Measurements from ENCODE around the gene MMP21. TPM values are rescaled to one million over a fixed set of nuclear protein-coding genes. Genes with fewer than 3 reads are reported as not detected.

MMP21 gene
- total RNA-seq, 1 experiment from 2014 or later, result not detected

DNA sequence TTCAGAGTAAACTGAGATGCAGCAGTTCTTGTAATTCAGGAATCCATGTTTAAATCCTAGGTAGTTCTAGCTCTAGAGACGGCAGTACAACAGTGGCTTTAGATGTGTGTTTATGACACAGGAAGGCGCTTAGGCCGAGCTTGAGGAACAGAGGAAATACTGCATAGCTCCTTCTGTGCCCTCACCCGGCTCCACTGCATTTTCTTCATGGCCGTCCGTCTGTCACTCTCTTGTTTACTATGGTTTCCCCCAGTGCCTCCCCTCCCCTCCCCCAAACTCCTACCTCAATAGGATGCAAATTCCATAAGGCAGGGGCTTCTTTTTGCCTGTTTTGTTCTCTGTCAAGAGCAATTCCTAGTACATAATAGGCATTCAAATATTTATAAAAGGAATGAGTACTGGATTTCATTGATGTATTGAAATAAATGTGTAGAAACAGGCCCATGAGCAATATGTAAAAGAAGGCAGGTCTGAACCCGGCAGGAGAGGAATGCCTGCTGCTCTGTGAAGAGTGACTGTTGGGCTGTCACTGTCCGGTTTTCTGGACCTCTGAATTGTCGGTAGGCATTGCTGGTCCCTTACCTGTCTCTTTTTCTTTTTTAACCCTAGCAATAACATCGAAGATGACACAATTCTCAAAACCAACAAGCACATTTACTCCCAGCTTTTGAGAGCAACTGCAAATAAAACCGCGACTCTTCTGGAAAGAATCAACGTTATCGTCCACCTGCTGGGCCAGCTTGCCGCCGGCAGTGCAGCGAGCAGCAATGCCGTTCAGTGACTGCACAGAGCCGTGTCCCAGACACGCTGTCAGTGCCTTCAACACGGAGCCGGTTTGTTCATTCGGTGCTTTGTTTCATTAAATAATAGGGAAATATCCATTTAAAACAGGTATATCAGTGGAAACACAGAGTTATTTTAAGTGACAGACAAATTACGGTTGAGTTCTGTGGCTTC, 12.7 kb downstream of the MMP21 start:
- Histone ChIP-seq H3K79me1 (ENCODE audit: insufficient read depth, low read depth, low read length, poor library complexity, severe bottlenecking) (no peaks in the 10 kb centered on the region), H4K8ac (replicated peaks; ENCODE audit: insufficient read length, low read depth, low read length) (no peak overlapping the region), H2BK20ac (ENCODE audit: low read depth, low read length, poor library complexity, severe bottlenecking) (no peak overlapping the region), H2BK15ac (ENCODE audit: low read depth, low read length) (no peak overlapping the region), H4K5ac (ENCODE audit: insufficient read length, low read depth, low read length) (no peak overlapping the region), H3K23me2 (ENCODE audit: insufficient read length, low read depth, low read length, poor library complexity, severe bottlenecking) (no peaks in the 10 kb centered on the region), H3K27ac (ENCODE audit: insufficient read length, low read depth, low read length) (no peak overlapping the region), H3K9ac (ENCODE audit: extremely low read depth, insufficient read length, low read length) (no peak overlapping the region), H2BK5ac (ENCODE audit: insufficient read length, low read length) (no peak overlapping the region), H3K79me2 (ENCODE audit: insufficient read depth, low read length) (no peaks in the 10 kb centered on the region), H3K56ac (ENCODE audit: insufficient read length, low read depth, low read length) (no peak overlapping the region), H3K9me3 (ENCODE audit: control insufficient read depth, low read depth, low read length) (no peaks in the 10 kb centered on the region), H2BK12ac (ENCODE audit: insufficient read length, low read depth, low read length) (no peak overlapping the region), H3K4me2 (ENCODE audit: insufficient read depth, insufficient read length, low read length) (no peak overlapping the region), H3K18ac (ENCODE audit: insufficient read length, low read depth, low read length) (no peak overlapping the region), H3T11ph (ENCODE audit: low read length) (no peak overlapping the region), H3K23ac (ENCODE audit: insufficient read length, low read depth, low read length) (no peak overlapping the region), H3K14ac (ENCODE audit: insufficient read depth, low read length) (no peak overlapping the region), H3K27me3 (ENCODE audit: insufficient read depth, low read length) (no peaks in the 10 kb centered on the region), H2AK5ac (ENCODE audit: insufficient read length, low read length) (no peak overlapping the region), H2AFZ (ENCODE audit: low read length) (no peak overlapping the region), H2BK120ac (ENCODE audit: low read depth, low read length, poor library complexity, severe bottlenecking) (no peak overlapping the region), H3K4ac (ENCODE audit: low read depth, low read length) (no peak overlapping the region), H3K4me1 (ENCODE audit: insufficient read depth, low read length) (no peaks in the 10 kb centered on the region; the same call in 1 of the 2 replicates), H4K20me1 (ENCODE audit: control insufficient read depth, insufficient read depth, insufficient read length) (no peaks in the 10 kb centered on the region), H4K91ac (ENCODE audit: insufficient read length, low read depth, low read length) (no peak overlapping the region)
- no CpG with 5 or more reads among the region's 24 CpGs for whole genome bisulfite sequencing (ENCODE audit: extremely low coverage, insufficient read length, low lambda C conversion rate)
- peaks cover 14 to 23% of the 10 kb centered on the region in 2 experiments for H3K4me1 Mint-ChIP-seq
- H3K9me3 Mint-ChIP-seq, result no peaks in the 10 kb centered on the region
- DNase-seq, result no peak
- peaks cover 35 to 66% (median 44%) of the 10 kb centered on the region in 3 experiments; a peak in 6 of 7 replicates for H3K36me3 Mint-ChIP-seq (ENCODE audit: insufficient read depth in 1 of 3, low read depth in 3 of 3)
- H3K27me3 Mint-ChIP-seq (ENCODE audit: low read depth), result no peaks in the 10 kb centered on the region
- H3K27ac Mint-ChIP-seq, result peak overlapping the region in 1 of 3 experiments; percentile 77; a peak in 3 of 7 replicates
- TF ChIP-seq, protein P1, sequence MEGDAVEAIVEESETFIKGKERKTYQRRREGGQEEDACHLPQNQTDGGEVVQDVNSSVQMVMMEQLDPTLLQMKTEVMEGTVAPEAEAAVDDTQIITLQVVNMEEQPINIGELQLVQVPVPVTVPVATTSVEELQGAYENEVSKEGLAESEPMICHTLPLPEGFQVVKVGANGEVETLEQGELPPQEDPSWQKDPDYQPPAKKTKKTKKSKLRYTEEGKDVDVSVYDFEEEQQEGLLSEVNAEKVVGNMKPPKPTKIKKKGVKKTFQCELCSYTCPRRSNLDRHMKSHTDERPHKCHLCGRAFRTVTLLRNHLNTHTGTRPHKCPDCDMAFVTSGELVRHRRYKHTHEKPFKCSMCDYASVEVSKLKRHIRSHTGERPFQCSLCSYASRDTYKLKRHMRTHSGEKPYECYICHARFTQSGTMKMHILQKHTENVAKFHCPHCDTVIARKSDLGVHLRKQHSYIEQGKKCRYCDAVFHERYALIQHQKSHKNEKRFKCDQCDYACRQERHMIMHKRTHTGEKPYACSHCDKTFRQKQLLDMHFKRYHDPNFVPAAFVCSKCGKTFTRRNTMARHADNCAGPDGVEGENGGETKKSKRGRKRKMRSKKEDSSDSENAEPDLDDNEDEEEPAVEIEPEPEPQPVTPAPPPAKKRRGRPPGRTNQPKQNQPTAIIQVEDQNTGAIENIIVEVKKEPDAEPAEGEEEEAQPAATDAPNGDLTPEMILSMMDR (conservative IDR thresholded peaks at IDR 0.05), result no peak
- H3K4me3 Mint-ChIP-seq, result no peak overlapping the region

Data from H9 (cell line).